HG02885 (cell line): ENCODE data around the gene FAM13A.

Source experiments
- ATAC-seq: cut with Tn5 transposase; IDR thresholded peaks from one replicate; pipeline ENCODE4 v1.9.1; 2021; ENCODE audit warnings: mild to moderate bottlenecking; ENCODE audit not compliant: unreplicated experiment, poor library complexity

FAM13A gene

DNA sequence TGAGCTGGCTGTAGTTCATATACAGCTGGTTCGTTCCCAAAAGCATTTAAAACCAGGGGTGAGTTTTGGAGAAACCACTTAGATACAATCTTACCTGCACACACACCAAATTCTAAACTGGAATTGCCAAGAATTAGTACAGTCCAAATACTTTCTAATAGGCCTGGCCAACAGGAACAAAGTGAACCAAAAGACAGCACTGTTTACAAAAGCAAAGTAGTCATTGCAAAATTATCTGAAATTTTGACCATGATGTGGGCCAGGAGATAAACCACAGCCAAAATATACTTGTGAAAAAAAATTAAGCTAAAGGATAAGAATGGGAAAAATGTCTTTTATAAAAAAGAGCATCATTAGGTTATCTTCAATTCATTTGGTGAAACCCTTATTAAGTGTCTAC, 321.4 kb downstream of the FAM13A start:
- no peak for ATAC-seq

DNA sequence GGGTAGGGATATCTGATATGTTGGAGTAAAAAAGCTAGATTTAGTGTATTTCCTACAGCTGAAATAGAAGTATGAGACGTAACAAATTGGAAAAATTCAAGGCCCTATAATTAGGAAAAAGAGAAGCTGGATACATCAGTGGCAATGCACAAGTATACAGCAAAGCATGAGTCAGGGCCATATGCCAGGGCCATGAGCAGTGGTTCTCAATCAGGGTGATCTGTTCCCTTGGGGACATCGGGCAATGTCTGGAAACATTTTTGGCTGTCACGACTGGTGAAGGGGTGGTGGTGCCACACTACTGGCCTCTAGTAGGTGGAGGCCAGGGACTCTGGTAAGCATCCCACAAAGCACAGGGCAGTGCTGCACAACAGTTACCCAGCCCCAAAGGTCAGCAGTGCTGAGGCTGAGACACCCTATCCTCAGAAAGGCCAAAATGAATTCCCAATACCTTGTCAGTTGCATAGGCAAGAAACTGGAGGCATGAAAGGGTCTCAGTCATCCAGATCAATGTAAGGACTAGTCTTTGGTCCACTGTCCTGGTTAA, 322.5 kb downstream of the FAM13A start:
- no peak for ATAC-seq

DNA sequence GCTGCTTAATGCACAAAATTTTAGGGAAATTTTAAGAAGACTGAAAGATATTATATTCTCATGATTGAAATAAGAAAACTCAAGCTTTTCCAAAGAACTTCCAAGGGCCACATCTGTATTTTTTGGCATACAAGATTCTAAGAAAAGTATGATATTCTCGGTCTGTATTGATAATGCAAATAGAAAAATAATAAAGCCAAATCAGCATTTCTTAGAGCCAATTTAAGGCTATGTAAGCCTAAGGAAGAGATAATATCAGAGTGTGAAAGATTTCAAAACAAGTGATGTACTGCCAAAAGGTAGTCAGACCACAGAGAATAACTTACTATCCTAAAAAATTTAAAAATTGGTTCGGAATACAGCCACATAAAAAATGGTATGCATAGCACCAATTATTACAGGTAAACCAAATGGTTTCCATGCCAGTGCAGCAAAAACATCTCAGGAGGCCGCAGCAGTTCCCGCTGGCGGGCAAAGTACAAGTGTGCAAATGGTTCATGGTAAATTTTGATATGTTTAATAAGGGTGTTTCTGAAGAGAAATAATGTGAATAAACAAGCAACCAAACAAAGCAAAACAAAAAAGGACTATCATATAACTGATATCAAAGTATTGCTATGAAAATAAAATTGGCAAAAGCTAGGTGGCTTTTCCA, 324.1 kb downstream of the FAM13A start:
- no peak for ATAC-seq

DNA sequence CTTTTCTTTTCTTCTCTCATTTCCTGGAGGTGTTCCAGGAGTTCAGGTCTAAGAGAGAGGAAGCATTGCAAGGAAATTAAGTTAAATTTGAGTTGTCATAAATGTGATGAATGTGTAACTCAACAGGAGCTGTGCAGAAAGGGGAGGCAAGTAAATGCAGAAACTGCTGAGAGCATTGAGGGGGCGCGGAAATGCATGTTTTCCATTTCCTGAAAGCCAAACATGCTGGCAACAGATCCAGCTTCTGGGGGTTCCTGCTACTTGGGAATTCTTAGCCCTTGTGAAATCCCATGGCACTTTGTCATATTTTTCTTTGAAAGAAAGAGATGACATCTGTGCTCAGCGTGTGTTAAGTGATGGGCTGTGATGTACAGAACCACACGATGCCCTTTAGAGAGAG, 325.6 kb downstream of the FAM13A start:
- no peak for ATAC-seq

- no peak for ATAC-seq
Measured at GRCh38 chr4:88730811-88731210, 326.2 kb downstream of the FAM13A start.

DNA sequence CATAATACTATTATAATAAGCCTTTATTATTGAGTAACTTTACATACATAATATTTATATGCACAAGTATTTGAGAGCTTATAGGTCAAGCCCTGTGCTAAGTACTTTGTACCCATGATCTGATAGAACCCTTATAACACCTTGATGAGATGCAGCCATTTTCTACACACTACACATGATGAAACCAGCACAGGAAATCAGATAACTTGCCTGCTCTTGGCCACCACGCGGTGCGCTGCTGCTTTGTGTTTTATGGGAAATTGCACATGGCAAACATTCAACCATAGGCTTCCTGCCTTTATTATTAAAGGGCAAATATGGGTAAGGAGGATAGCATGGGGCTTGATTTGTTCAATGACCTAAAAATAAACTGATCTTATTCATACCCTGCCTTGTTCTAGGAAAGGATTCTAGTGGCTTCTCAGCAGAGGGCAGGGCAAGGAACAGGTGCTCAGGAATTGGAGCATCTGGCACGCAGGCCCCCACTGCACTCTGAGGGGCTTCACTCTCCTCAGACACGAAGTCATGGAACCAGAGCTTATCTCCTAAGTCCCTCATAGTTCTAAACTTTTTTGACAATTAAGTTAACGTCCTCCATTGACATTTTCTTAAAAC, 327.7 kb downstream of the FAM13A start:
- no peak for ATAC-seq

DNA sequence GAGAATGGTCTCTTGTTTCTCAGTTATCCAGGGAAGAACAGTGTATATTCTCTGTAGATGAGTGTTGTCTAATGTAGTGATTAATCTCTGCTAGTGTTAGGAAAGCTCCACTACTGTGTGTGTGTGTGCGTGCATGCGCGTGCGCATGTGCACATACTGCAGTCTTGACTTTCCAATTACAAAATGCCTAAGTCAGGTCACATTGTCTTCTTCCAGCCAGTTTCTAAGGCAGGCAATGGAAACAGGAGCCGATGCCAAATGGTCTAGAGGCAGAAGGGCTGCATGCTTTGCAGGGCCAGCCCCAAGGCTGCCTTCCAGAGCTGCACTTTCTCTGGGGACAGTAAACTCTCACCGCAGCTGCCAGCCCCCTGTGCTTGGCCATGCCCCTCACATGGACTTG, 328.8 kb downstream of the FAM13A start:
- no peak for ATAC-seq

DNA sequence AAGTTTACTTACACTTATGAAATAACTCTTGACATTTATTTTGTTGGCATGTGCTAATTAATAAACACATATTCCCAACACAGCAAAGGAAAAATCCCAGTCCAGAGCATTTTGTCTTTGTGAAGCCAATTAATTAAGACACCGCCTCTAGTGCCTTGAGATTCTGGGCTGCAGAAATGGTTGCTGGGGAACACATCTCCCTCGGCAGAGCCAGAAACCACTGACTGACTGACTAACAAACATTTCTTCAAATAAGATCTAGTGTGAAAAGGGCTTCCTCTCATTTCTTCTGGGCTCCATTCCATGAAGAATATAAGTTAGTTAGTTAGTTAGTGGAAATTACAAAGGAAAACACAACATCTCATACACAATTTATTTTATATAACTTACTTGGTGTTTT, 331.0 kb downstream of the FAM13A start:
- no peak for ATAC-seq

DNA sequence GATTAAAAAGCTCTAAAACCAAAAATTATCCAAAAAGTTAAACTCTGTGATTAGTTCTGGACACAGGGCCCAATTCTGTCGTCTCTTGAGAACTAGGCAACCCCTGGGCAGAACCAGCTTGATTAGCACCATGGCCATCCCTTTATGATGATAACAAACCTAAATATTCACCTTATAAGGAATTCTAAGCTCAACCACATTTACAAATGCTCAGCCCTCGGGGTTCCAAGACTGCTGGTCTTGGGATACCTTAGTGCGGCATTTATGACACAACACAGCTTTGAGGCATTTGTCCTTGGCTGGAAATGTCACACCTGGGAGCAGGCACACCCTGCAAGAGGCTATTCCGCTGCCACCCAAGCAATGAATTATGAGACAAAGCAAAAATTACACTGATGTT, 331.8 kb downstream of the FAM13A start:
- no peak for ATAC-seq

GRCh38 chr4:88724406-88724805, 332.6 kb downstream of the FAM13A start:
- no peak for ATAC-seq

- ATAC-seq: no peak
Measured at GRCh38 chr4:88722828-88723227, 334.2 kb downstream of the FAM13A start.

DNA sequence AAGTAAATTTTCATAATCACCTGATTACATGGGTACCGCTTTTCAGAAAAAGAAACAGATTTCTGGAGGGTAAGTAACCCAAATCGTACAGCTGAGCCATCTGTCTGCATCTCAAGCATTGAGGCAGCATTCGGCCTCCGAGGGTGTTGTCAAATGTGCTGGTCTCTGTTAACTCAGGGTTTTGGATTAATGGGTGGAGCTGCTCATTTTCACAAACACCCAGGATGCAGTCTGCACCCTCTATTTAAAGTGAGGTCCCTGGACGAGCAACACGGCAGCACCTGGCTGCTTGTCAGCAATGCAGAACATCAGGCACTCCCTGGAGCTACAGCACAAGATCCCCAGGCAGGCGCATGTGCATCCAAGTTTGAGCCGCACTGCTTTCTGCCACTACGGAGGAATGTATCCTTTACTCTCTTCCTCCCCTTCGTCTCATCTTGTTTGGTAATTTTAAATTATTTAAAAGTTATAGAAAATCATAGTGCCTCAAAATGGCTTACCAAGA, 334.7 kb downstream of the FAM13A start:
- no peak for ATAC-seq

DNA sequence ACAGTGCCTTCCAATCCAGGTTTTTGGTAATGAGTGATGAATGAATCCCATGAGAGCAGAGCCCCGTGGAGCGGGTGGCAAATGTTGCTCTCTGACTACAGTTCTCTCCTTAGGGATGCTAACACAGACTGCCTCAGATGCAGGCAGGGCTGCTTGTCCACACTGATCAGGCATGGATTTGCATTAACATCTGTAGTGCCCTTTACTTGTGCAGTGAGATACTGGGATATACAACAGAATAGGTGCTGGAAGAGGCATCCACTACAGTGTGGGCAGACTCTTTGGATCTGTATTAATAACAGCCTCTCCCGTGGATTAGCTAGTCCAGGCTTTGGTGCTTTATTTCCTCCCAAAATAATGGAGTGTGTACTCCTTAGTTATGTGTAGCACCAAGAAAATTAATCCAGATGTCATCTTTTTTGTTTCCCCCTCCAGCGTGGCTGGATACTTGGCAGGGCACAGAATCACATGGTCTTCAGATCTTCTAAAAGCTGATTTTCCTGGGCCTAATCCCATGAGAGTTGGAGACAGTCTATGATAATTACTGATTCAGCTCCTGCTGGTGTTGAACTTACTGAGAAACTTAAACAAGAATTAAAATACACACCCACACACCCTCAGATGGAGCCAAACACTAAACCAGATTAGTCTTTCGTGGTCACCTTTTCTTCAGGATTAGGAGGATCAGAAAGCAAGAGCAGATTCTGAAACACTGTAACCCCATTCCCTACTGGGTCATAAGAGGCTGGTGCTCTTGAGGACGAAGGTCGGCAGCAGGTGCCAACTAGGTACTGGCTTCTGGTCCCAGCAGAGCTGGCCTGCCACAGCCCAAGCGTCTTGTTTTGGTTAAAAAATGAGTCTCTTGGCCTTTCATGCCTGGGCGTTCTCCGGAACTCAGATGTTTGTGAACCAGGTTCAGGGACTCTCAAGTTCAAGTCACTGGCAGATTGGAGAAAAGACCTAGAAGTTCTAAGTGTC, 336.2 kb downstream of the FAM13A start:
- ATAC-seq: no peak

GRCh38 chr4:88719381-88719780, 337.6 kb downstream of the FAM13A start:
- no peak for ATAC-seq

DNA sequence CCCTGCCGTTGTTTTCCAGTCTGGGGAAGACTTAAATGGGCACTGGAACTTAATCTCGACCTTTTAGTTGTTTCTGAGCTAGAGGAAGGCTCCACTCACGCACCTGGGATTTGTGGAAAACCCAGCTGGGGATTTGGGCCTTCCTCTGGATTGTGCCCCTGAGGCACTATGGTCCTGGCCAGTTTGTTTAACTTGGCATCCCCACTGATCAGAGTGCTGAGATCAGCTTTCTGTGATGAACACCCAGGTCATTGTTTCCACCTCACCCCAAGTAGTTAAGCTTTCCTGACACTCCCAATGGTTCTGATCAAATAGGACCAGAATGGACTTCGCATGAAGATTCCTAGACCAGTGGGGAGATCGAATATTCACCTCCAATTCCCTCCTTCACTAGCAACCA, 338.9 kb downstream of the FAM13A start:
- ATAC-seq: no peak

DNA sequence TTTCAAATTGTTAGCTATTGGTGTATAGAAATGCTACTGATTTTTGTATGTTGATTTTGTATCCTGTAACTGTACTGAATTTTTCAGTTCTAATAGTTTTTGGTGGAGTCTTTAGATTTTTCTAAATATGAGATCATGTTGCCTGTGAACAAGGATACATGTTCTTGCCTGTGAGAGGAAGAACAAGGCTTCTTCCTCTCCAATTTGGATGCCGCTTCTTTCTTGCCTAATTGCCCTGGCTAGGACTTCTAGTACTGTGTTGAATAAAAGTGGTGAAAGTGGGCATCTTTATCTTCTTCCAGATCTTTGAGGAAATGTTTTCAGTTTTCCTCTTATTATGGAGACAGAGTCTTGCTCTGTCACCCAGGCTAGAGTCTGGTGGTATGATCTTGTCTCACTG, 343.2 kb downstream of the FAM13A start:
- ATAC-seq: no peak

- no peak for ATAC-seq
Measured at GRCh38 chr4:88709989-88710388, 347.0 kb downstream of the FAM13A start.

GRCh38 chr4:88706574-88706973, 350.4 kb downstream of the FAM13A start:
- ATAC-seq: no peak

DNA sequence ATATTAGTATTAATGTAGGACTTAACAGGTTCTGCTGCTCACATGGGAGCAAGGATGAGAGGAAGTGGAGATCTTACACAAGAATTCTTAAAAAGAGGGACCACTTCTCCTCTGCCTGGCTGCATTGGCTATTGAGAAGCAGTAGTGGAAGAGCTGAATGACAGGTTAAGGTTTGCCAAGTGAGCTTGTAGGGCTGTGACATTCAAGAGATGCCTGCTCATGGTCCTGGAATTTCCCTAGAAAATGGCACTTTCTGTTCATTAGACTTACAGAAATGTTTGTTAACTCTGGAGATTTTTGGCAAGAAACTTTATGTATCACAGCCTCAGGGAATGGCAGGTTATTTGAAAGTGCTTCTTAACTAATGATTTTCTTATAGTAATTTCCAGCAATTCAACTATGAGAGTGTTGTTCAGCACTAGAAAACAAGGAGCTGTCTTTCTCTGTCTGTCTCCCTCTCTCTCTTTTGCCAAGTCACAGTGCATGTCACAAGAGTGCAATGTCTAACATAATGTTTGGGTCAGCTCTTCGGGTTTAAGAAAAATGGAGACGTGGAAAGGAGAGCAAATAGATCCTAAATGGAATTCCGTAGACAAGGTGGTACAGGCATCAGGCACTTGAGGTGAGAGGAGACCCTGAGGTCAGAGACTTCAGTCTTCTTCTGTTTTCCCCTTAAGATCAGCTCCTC, 351.0 kb downstream of the FAM13A start:
- ATAC-seq: no peak

DNA sequence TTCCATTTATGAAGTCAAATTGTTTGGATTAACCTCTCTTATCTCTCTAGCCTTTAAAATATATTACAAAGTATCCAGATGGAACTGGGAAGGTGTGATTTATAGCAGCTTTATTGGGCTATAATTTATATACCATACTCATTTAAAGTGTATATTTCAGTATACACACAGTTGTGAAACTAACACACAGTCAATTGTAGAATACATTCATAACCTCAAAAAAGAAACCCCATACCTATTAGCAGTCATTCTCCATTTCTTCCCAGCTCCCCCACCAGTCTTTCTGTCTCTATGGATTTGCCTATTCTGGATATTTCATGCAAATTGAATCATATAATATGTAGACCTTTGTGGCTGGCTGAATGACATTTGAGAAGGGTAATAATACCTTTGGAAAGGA, 351.8 kb downstream of the FAM13A start:
- no peak for ATAC-seq
